H1 (cell line): ENCODE data around the gene TBPL2. TPM values are rescaled to one million over a fixed set of nuclear protein-coding genes. Genes with fewer than 3 reads are reported as not detected.

Source experiments
- CTCF ChIA-PET: fragments of 300-600 bp; sonication (Branson Sonifier 250); formaldehyde crosslinking; loops from one replicate; lab custom pipeline; 2021; ENCODE audit not compliant: partially characterized antibody; lab: Charles Lee
- POLR2A ChIA-PET: fragments of 300-600 bp; sonication (Branson Sonifier 250); formaldehyde crosslinking; loops from one replicate; lab custom pipeline; 2021; ENCODE audit warnings: inconsistent platforms; ENCODE audit not compliant: partially characterized antibody; lab: Charles Lee
- DNase-seq, 2 experiments: peaks; one replicate each; pipeline versions ENCODE4 v3.0.0 to v3.0.0-alpha.2; 2010 to 2022; ENCODE audit warnings: low spot score in 2 of 2, low read depth in 1 of 2, mixed read lengths in 1 of 2
- FAIRE-seq: peaks from 2 replicates; lab custom pipeline; 2011; peaks lifted over from hg19 to GRCh38; lab: Jason Lieb, UNC
- H2AFZ ChIP-seq: 2 replicates; pipeline ENCODE4 v1.8.1; 2012; ENCODE audit warnings: low read length, inconsistent platforms
- H2AK5ac ChIP-seq: 2 replicates; pipeline ENCODE4 v1.6.1; 2013; ENCODE audit warnings: low read depth, low read length
- H2BK120ac ChIP-seq: replicated peaks from 2 replicates; pipeline ENCODE3; 2013; ENCODE audit warnings: low read depth, low read length, inconsistent platforms
- H2BK12ac ChIP-seq: 2 replicates; pipeline ENCODE4 v1.6.1; 2013; ENCODE audit warnings: low read depth, low read length
- H2BK15ac ChIP-seq: 2 replicates; pipeline ENCODE4 v1.6.1; 2013; ENCODE audit warnings: low read length
- H2BK20ac ChIP-seq: 2 replicates; pipeline ENCODE4 v1.6.1; 2013; ENCODE audit warnings: low read length
- H2BK5ac ChIP-seq: 2 replicates; pipeline ENCODE4 v1.6.1; 2013; ENCODE audit warnings: low read depth, low read length
- H3K14ac ChIP-seq: 2 replicates; pipeline ENCODE4 v1.6.1; 2013; ENCODE audit warnings: inconsistent platforms; ENCODE audit not compliant: insufficient read length
- H3K18ac ChIP-seq: 2 replicates; pipeline ENCODE4 v1.6.1; 2013; ENCODE audit warnings: low read length; ENCODE audit errors: extremely low read depth
- H3K23ac ChIP-seq: 2 replicates; pipeline ENCODE4 v1.6.1; 2013; ENCODE audit warnings: inconsistent platforms; ENCODE audit not compliant: insufficient read length
- H3K23me2 ChIP-seq: 2 replicates; pipeline ENCODE4 v1.6.1; 2013; ENCODE audit warnings: low read depth, low read length
- H3K27ac ChIP-seq: 2 replicates; pipeline ENCODE4 v1.6.1; 2011; ENCODE audit warnings: low read depth, low read length, inconsistent platforms
- H3K27me3 ChIP-seq, 4 experiments: replicated peaks in 1 of 4; 1 replicate in 1 of 4; 2 replicates in 3 of 4; pipeline versions ENCODE4 v1.6.1 to v1.8.1; 2011 to 2013; ENCODE audit warnings: low read length in 3 of 4, mild to moderate bottlenecking in 3 of 4, inconsistent platforms in 2 of 4, mixed read lengths in 2 of 4, moderate library complexity in 1 of 4; ENCODE audit not compliant: control insufficient read depth in 3 of 4, insufficient read depth in 3 of 4; ENCODE audit errors: extremely low read depth in 1 of 4
- H3K36me3 ChIP-seq, 4 experiments: 2 replicates each; pipeline versions ENCODE4 v1.6.1 to v1.8.1; 2011 to 2013; ENCODE audit warnings: mild to moderate bottlenecking in 4 of 4, low read length in 3 of 4, moderate library complexity in 2 of 4, control low read depth in 1 of 4, inconsistent platforms in 1 of 4; ENCODE audit not compliant: insufficient read depth in 4 of 4, control insufficient read depth in 2 of 4
- H3K4ac ChIP-seq: replicated peaks from 2 replicates; pipeline ENCODE3; 2013; ENCODE audit warnings: low read length, low read depth, mixed read lengths, inconsistent platforms; ENCODE audit not compliant: insufficient read length
- H3K4me1 ChIP-seq, 4 experiments: replicated peaks in 1 of 4; 1 replicate in 1 of 4; 2 replicates in 3 of 4; pipeline versions ENCODE4 v1.6.1 to v1.8.1; 2011 to 2013; ENCODE audit warnings: low read length in 3 of 4, inconsistent platforms in 2 of 4, mixed read lengths in 1 of 4; ENCODE audit not compliant: insufficient read depth in 4 of 4, control insufficient read depth in 3 of 4
- H3K4me2 ChIP-seq, 2 experiments: 2 replicates each; pipeline versions ENCODE4 v1.6.1 to v1.8.1; 2011 to 2013; ENCODE audit warnings: low read depth in 2 of 2, low read length in 2 of 2, control low read depth in 1 of 2, inconsistent platforms in 1 of 2, mild to moderate bottlenecking in 1 of 2; ENCODE audit not compliant: insufficient read depth in 1 of 2
- H3K4me3 ChIP-seq, 4 experiments: fragments of 200-600, 300-600 bp in 1 of 4; sonication (generic), shearing (Covaris generic), sonication (Bioruptor Twin) in 1 of 4; 2 replicates each; pipeline versions ENCODE4 v1.5.1 to v1.8.1; 2011 to 2016; ENCODE audit warnings: low read length in 4 of 4, low read depth in 3 of 4, control low read depth in 2 of 4, inconsistent platforms in 2 of 4, mild to moderate bottlenecking in 2 of 4, mixed read lengths in 1 of 4, moderate library complexity in 1 of 4; ENCODE audit not compliant: insufficient read depth in 2 of 4; ENCODE audit errors: extremely low read depth in 1 of 4
- H3K56ac ChIP-seq: replicated peaks from 2 replicates; pipeline ENCODE3; 2013; ENCODE audit warnings: low read depth, mild to moderate bottlenecking, mixed read lengths, low read length, inconsistent platforms; ENCODE audit not compliant: insufficient read length
- H3K79me1 ChIP-seq: 2 replicates; pipeline ENCODE4 v1.6.1; 2013; ENCODE audit warnings: low read depth, low read length, control low read depth
- H3K79me2 ChIP-seq, 2 experiments: 2 replicates each; pipeline versions ENCODE4 v1.6.1 to v1.8.1; 2012 to 2013; ENCODE audit warnings: low read length in 2 of 2, mild to moderate bottlenecking in 2 of 2, inconsistent platforms in 1 of 2; ENCODE audit not compliant: insufficient read depth in 2 of 2, control insufficient read depth in 1 of 2
- H3K9ac ChIP-seq, 4 experiments: replicated peaks in 1 of 4; 1 replicate in 1 of 4; 2 replicates in 3 of 4; pipeline versions ENCODE4 v1.6.1 to v1.8.1; 2011 to 2013; ENCODE audit warnings: low read depth in 3 of 4, low read length in 3 of 4, control low read depth in 2 of 4, mild to moderate bottlenecking in 2 of 4, moderate library complexity in 2 of 4, inconsistent platforms in 1 of 4; ENCODE audit errors: extremely low read depth in 1 of 4
- H3K9me3 ChIP-seq, 2 experiments: 2 replicates each; pipeline versions ENCODE4 v1.6.1 to v1.8.1; 2012 to 2013; ENCODE audit warnings: mild to moderate bottlenecking in 2 of 2, moderate library complexity in 2 of 2, control low read depth in 1 of 2, inconsistent platforms in 1 of 2, low read depth in 1 of 2, low read length in 1 of 2, mixed read lengths in 1 of 2; ENCODE audit not compliant: insufficient read depth in 2 of 2
- H4K20me1 ChIP-seq, 2 experiments: replicated peaks in 1 of 2; 2 replicates each; pipeline versions ENCODE3 to v1.8.1; 2011 to 2013; ENCODE audit warnings: inconsistent platforms in 2 of 2, low read length in 2 of 2, mild to moderate bottlenecking in 1 of 2; ENCODE audit not compliant: insufficient read depth in 2 of 2, control insufficient read depth in 1 of 2
- H4K5ac ChIP-seq: 2 replicates; pipeline ENCODE4 v1.6.1; 2013; ENCODE audit warnings: low read length, low read depth, mixed read lengths, inconsistent platforms; ENCODE audit not compliant: insufficient read length
- H4K8ac ChIP-seq: 2 replicates; pipeline ENCODE4 v1.8.0; 2013; ENCODE audit warnings: mild to moderate bottlenecking, moderate library complexity, low read length, inconsistent platforms; ENCODE audit not compliant: insufficient read depth; ENCODE audit errors: extremely low read depth
- H4K91ac ChIP-seq: replicated peaks from 2 replicates; pipeline ENCODE3; 2013; ENCODE audit warnings: low read length, mixed read lengths, inconsistent platforms; ENCODE audit not compliant: insufficient read length
- BCL11A ChIP-seq, 2 experiments: IDR thresholded peaks; one replicate each; pipeline ENCODE4 v1.6.1; 2011; ENCODE audit warnings: low read depth in 2 of 2, low read length in 2 of 2, mild to moderate bottlenecking in 2 of 2
- CHD1 ChIP-seq: IDR thresholded peaks from 2 replicates; pipeline ENCODE4 v1.6.1; 2012; ENCODE audit warnings: low read depth, low read length, improper control_type of control experiment
- JUND ChIP-seq: IDR thresholded peaks from 2 replicates; pipeline ENCODE4 v1.6.1; 2011; ENCODE audit warnings: mild to moderate bottlenecking, improper control_type of control experiment, low read length
- ZNF274 ChIP-seq: IDR thresholded peaks from 2 replicates; pipeline ENCODE4 v1.7.0; 2012; ENCODE audit warnings: low read length, borderline replicate concordance; ENCODE audit errors: extremely low read depth
- WGBS, 2 experiments: shearing (Covaris generic) in 1 of 2; methylation state at CpG; one replicate each; pipeline versions ENCODE4 v1.1.6 to v1.1.7; 2013 to 2015; ENCODE audit warnings: low lambda C conversion rate in 2 of 2, mixed read lengths in 2 of 2, inconsistent platforms in 1 of 2, low coverage in 1 of 2, missing lambda C conversion rate in 1 of 2; ENCODE audit not compliant: insufficient replicate concordance in 2 of 2, insufficient coverage in 1 of 2, insufficient read length in 1 of 2; ENCODE audit errors: extremely low coverage in 1 of 2, missing lambda C conversion rate in 1 of 2; 5-methylcytosine and 5-hydroxymethylcytosine counted together
- polyA plus RNA-seq, 7 experiments: library from polyadenylated mRNA; depleted of rRNA in 3 of 7; stranded (reverse) in 5 of 7; unstranded in 2 of 7; fragments of >200 nt in 5 of 7; fragments of 200-250 nt in 2 of 7; gene quantifications; 1 replicate in 5 of 7; 2 replicates in 1 of 7; 4 replicates in 1 of 7; pipeline versions ENCODE4 v1.2.1 to v1.2.3, GENCODE V29; 2011 to 2013; ENCODE audit warnings: missing spikeins in 2 of 7, mixed read lengths in 2 of 7
- total RNA-seq: library from RNA; stranded (reverse); fragmentation: NEBNext Ultra II Directional; extraction: Animal tissue kit (Norgen Biotek cat#: 25700); gene quantifications from 2 replicates; pipeline ENCODE4 v1.2.1, GENCODE V29; 2021

The TBPL2 gene
- total and polyA plus RNA-seq, 2 of the 8 experiments (the other 6 are each of a cell fraction or from before 2014, with no cell fraction given): 0.03 TPM; not detected in 1

DNA sequence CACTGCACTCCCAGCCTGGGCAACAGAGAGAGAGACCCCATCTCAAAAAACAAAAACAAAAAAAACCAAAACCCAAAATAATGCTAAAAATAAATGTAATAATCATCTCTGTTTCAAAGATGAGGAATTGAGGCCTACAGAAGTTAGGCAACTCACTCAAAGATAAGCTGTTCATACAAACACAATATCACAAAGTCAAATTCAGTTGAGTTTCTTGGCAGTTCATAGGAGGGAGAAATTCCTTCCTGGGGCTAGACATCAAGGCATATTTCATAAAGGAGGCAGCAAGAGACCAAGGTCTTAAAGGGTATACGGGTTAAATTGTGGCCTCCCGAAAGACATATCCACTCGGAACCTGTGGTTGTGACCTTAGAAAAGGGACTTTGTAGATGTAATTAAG is 8.7 kb upstream of the TBPL2 start:
- H3K27ac ChIP-seq: no peak overlapping the region
- no peaks in the 10 kb centered on the region for H3K27me3 ChIP-seq
- no peaks in the 10 kb centered on the region for H4K20me1 ChIP-seq
- no peak overlapping the region for H3K9ac ChIP-seq
- no peak overlapping the region for H2BK120ac ChIP-seq
- H3K14ac ChIP-seq: no peak overlapping the region
- no peaks in the 10 kb centered on the region for H3K9me3 ChIP-seq
- no peak overlapping the region for H3K4me2 ChIP-seq
- H4K91ac ChIP-seq: no peak overlapping the region
- ChIA-PET CTCF (interaction anchor here (0.7 to 1.5 kb wide), 4 partner anchors 10 to 891 kb away, joined by 3 to 4 read pairs (median 4); no protein-coding TSS in a partner anchor), POLR2A (no interaction called here)
- H2AFZ ChIP-seq: 0 out of 2 replicates have a peak overlapping the region, but pooled peaks have one; percentile 67
- no peak overlapping the region for H3K4me3 ChIP-seq
- no peaks in the 10 kb centered on the region for H3K23me2 ChIP-seq
- H2BK5ac ChIP-seq: no peak overlapping the region
- WGBS, 2 experiments: 81% methylated on average over 3 of the region's 3 CpGs; no CpG with 5 or more reads in 1 of the 2 experiments
- no peaks in the 10 kb centered on the region for H3K36me3 ChIP-seq
- H3K4ac ChIP-seq: no peak overlapping the region
- H3K18ac ChIP-seq: no peak overlapping the region
- H2BK12ac ChIP-seq: no peak overlapping the region
- H2BK15ac ChIP-seq: no peak overlapping the region
- H3K56ac ChIP-seq: no peak overlapping the region
- peaks cover 0 to 2% (median 0%) of the 10 kb centered on the region in 4 experiments; a peak in 1 of 7 replicates for H3K4me1 ChIP-seq
- no peaks in the 10 kb centered on the region for H3K79me1 ChIP-seq
- H2AK5ac ChIP-seq: no peak overlapping the region
- H3K23ac ChIP-seq: no peak overlapping the region
- H4K8ac ChIP-seq: no peak overlapping the region
- no peaks in the 10 kb centered on the region for H3K79me2 ChIP-seq
- FAIRE-seq (no peak), DNase-seq (no peak)
- H2BK20ac ChIP-seq: no peak overlapping the region
- no peak overlapping the region for H4K5ac ChIP-seq
- TF ChIP-seq ZNF274 (no peak), BCL11A (IDR thresholded peaks at IDR 0.05; ENCODE audit: low read depth in 2 of 2, low read length in 2 of 2) (no peak), CHD1 (no peak), JUND (no peak)
